NT2/D1 (cell line): ENCODE data around the gene FHOD1.
A peak's percentile ranks its signal among the peaks of the same experiment; 100 is the strongest.

Source experiments
- DNase-seq: peaks from one replicate; pipeline ENCODE4 v3.0.0-alpha.2; 2011; ENCODE audit warnings: low read depth, low spot score
- H3K27me3 ChIP-seq: 2 replicates; pipeline ENCODE4 v1.6.0; 2011; ENCODE audit warnings: mild to moderate bottlenecking; ENCODE audit not compliant: insufficient read length, insufficient read depth
- H3K36me3 ChIP-seq: 2 replicates; pipeline ENCODE4 v1.6.1; 2011; ENCODE audit warnings: mild to moderate bottlenecking, low read length, mixed read lengths; ENCODE audit not compliant: insufficient read depth, insufficient read length
- H3K4me1 ChIP-seq: 2 replicates; pipeline ENCODE4 v1.5.1; 2011; ENCODE audit not compliant: insufficient read depth, insufficient read length
- H3K4me3 ChIP-seq: 2 replicates; pipeline ENCODE4 v1.5.1; 2011; ENCODE audit warnings: low read depth; ENCODE audit not compliant: insufficient read length
- H3K9ac ChIP-seq: 2 replicates; pipeline ENCODE4 v1.6.0; 2011; ENCODE audit warnings: low read depth; ENCODE audit not compliant: insufficient read length
- H3K9me3 ChIP-seq: 2 replicates; pipeline ENCODE4 v1.5.1; 2011; ENCODE audit warnings: mild to moderate bottlenecking, low read length; ENCODE audit not compliant: insufficient read depth
- SUZ12 ChIP-seq: IDR thresholded peaks from 2 replicates; pipeline ENCODE4 v1.6.1; 2011; ENCODE audit not compliant: insufficient read length, insufficient read depth; ENCODE audit errors: extremely low read depth
- YY1 ChIP-seq: IDR thresholded peaks from 2 replicates; pipeline ENCODE4 v1.6.1; 2011; ENCODE audit not compliant: insufficient read length, insufficient read depth
- ZNF274 ChIP-seq: IDR thresholded peaks from 2 replicates; pipeline ENCODE4 v1.6.1; 2011; ENCODE audit warnings: mild to moderate bottlenecking, low read depth, low read length

The FHOD1 gene

GRCh38 chr16:67254801-67255552, 7.7 kb upstream of the FHOD1 start:
- no peak for TF ChIP-seq ZNF274
- no peak for TF ChIP-seq SUZ12
- no peak for TF ChIP-seq YY1
- Histone ChIP-seq H3K27me3 (peaks cover 11% of the 10 kb centered on the region), H3K4me1 (peaks cover 1% of the 10 kb centered on the region), H3K36me3 (peaks cover 3% of the 10 kb centered on the region), H3K9me3 (no peaks in the 10 kb centered on the region), H3K9ac (no peak overlapping the region), H3K4me3 (no peak overlapping the region)
- no peak for DNase-seq

DNA sequence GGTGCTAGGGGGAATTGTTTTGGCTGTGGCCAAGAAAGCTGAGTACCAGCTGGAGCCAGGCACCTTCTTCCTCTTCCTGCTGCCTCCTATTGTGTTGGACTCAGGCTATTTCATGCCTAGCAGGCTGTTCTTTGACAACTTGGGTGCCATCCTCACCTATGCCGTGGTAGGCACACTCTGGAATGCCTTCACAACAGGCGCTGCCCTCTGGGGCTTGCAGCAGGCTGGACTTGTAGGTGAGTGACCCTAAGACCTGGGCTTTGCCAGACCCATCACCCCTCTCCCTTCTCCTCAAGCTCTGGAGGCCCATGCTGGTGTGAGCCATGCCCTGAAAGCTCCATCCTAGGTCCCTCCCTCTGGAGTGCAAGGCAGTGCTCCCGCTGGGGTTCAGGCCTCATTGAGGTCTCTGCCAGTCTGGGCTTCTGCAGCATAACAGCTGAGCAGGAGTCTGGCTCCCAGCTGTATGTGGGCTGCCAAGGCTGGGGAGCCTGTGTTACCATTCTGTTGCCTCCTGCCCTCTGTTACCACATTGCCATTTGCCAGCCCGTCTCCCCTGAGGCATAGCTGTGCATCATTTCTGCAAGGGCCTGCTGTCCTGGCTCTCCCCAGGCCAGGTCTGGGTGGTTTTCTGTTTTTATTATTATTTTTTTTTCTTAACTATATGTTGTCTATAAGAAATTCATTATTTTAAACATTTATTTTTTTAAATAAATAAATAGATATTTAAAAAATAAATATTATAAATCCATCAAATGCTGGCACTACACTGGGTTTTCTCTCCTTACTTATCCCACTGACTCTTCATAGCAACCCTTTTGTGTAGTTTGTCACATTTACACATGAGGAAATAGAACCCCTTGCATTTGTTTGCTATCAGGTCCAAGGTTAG, 5.6 kb upstream of the FHOD1 start:
- H3K9ac ChIP-seq: no peak overlapping the region
- H3K9me3 ChIP-seq: no peaks in the 10 kb centered on the region
- DNase-seq: no peak
- H3K36me3 ChIP-seq: peaks cover 3% of the 10 kb centered on the region
- H3K4me3 ChIP-seq: no peak overlapping the region
- H3K4me1 ChIP-seq: peaks cover 14% of the 10 kb centered on the region
- H3K27me3 ChIP-seq: peaks cover 33% of the 10 kb centered on the region
- TF ChIP-seq ZNF274 (no peak), SUZ12 (no peak), YY1 (no peak)

- TF ChIP-seq ZNF274: no peak
- TF ChIP-seq YY1: no peak
- no peak for TF ChIP-seq SUZ12
- no peak for DNase-seq
- no peaks in the 10 kb centered on the region for H3K9me3 ChIP-seq
- H3K9ac ChIP-seq: peak overlapping the region; percentile 82
- H3K27me3 ChIP-seq: peaks cover 36% of the 10 kb centered on the region
- H3K4me1 ChIP-seq: peaks cover 21% of the 10 kb centered on the region
- peaks cover 3% of the 10 kb centered on the region for H3K36me3 ChIP-seq
- peak overlapping the region; percentile 6 for H3K4me3 ChIP-seq
Observed at GRCh38 chr16:67250045-67250327, 2.7 kb upstream of the FHOD1 start.

DNA sequence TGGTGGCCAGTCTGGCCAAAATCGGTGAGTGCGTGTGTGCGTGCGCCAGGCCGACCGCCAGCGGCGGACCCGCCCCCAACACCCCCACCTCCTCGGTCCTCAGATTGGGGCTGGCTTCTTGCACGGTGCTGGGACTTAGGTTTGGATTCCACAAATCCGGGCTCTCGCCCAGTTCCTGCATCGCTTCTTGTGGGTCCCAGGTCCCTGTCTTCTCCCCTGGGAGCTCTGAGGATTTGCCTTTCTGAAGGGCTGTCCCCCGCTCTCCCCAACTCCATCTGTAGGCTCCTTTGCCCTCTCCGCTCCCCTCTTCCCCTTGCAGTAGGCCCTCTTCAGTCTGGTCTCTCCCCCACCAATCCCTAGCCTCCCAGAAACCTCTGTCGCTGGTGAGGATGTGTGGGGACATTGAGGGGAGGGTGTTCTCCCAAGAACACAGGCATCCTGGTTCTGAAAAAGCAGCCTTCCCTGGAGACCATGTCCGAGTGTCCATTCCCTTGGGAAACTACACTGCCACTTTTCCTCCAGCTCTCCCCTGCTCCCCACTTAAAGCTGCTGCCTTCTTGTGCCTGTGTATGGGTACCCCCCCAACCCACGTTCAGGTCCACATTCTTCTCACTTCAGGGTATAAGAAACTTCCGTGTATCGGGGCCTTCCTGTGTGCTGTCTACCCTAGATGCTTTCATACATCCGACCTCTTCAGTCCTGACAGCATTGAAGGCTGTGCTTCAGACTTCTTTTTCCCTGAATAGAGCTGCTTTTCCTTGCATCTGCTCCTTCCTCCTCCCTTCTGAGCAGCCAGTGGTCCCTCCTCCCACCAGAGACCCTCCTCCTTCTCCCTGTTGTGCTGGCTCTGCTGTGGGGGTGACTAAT, 2.1 kb upstream of the FHOD1 start:
- H3K9ac ChIP-seq: peak overlapping the region; percentile 82
- no peaks in the 10 kb centered on the region for H3K9me3 ChIP-seq
- H3K4me1 ChIP-seq: peaks cover 27% of the 10 kb centered on the region
- H3K4me3 ChIP-seq: peak overlapping the region; percentile 68
- peaks cover 3% of the 10 kb centered on the region for H3K36me3 ChIP-seq
- DNase-seq: no peak
- peaks cover 36% of the 10 kb centered on the region for H3K27me3 ChIP-seq
- TF ChIP-seq ZNF274 (no peak), SUZ12 (no peak), YY1 (no peak)

DNA sequence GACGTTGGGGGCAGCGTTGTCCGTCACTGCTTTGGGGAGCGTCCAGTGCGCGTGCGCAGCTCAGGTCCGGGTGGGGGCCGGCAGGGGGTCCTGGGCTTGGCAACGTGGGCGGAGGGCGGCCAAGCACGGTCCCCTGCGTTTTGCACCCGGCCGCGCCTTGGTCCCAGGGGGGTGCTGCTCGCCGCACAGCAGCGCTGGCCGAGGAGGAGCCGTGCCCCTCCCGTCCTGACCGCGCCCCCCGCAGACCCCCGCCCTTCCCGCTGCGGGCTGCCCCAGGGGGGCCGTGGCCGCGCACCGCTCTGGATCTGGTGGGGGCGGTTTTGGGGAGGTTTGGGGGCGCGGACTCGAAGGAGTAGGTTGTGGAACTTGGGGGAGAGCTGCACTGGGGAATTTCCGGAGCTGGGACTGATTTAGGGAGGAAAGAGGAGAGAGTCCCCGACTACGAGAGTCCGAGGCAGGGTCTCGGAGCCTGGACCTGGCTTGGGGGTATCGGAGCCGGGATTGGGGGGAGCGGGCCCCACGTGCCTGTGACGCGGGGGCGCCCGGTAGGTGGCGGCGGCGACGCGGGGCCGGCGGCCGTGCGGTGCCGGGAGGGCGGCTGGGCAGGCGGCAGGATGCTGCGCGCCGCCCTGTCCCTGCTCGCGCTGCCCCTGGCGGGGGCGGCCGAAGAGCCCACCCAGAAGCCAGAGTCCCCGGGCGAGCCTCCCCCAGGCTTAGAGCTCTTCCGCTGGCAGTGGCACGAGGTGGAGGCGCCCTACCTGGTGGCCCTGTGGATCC, 1.3 kb upstream of the FHOD1 start, which contains the start of gene SLC9A5:
Gene SLC9A5 (plus strand): TSS at position 579 of the 777 bp plus-strand sequence. CDS start 36 bp downstream, at position 615.
- no peaks in the 10 kb centered on the region for H3K9me3 ChIP-seq
- H3K36me3 ChIP-seq: peaks cover 3% of the 10 kb centered on the region
- no peak for DNase-seq
- H3K27me3 ChIP-seq: peaks cover 36% of the 10 kb centered on the region
- H3K4me1 ChIP-seq: peaks cover 34% of the 10 kb centered on the region
- H3K4me3 ChIP-seq: peak within 1 kb of the TSS; percentile 68
- peak within 1 kb of the TSS; percentile 82 for H3K9ac ChIP-seq
- TF ChIP-seq YY1: no peak
- no peak for TF ChIP-seq ZNF274
- no peak for TF ChIP-seq SUZ12

DNA sequence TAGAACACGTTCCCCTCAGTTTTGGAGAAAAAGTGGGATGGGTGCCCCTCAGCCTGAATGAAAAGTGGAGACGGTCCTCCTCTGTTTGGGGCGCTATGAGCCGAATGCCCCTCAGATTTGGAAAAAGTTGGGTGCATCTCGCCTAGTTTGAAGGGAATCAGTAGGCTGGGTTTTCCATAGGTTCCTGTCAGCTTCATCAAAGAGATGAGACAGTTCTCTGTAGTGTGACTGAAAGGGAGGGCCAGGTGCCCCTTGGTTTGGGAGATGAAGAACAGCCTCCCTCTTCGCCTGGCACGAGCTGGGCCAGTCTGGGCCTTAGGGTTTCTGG, 756 bp upstream of the FHOD1 start:
- Histone ChIP-seq H3K9me3 (no peaks in the 10 kb centered on the region), H3K36me3 (peaks cover 3% of the 10 kb centered on the region), H3K27me3 (peaks cover 36% of the 10 kb centered on the region), H3K4me3 (peak overlapping the region; percentile 68), H3K4me1 (peaks cover 35% of the 10 kb centered on the region), H3K9ac (peak overlapping the region; percentile 82)
- no peak for TF ChIP-seq SUZ12
- TF ChIP-seq ZNF274: no peak
- no peak for TF ChIP-seq YY1
- no peak for DNase-seq
